ENCODE data around the gene TAF1C. TPM values are rescaled to one million over a fixed set of nuclear protein-coding genes. Genes with fewer than 3 reads are reported as not detected.
A peak's percentile ranks its signal among the peaks of the same experiment; 100 is the strongest.

The TAF1C gene
- total RNA-seq, 1 donor from 2014 or later: 61.1 TPM

- peak overlapping the region; percentile 1 for H3K27ac Mint-ChIP-seq
- H3K9me3 Mint-ChIP-seq: no peaks in the 10 kb centered on the region
- no peak overlapping the region for H3K4me3 Mint-ChIP-seq
- intact Hi-C loops (cut with micrococcal nuclease): loop anchor here (5.0 kb wide), 1 partner anchor 838 kb away; no protein-coding TSS in a partner anchor
- H3K4me1 Mint-ChIP-seq: peaks cover 18% of the 10 kb centered on the region
- no peak for DNase-seq
- peaks cover 26% of the 10 kb centered on the region for H3K36me3 Mint-ChIP-seq (ENCODE audit: low read depth)
- H3K27me3 Mint-ChIP-seq: no peaks in the 10 kb centered on the region
Observed at GRCh38 chr16:84183911-84184591, 2.8 kb downstream of the TAF1C start.

- Mint-ChIP-seq H3K9me3 (no peaks in the 10 kb centered on the region), H3K27ac (no peak overlapping the region), H3K4me1 (peaks cover 18% of the 10 kb centered on the region), H3K4me3 (no peak overlapping the region), H3K27me3 (no peaks in the 10 kb centered on the region), H3K36me3 (ENCODE audit: low read depth) (peaks cover 29% of the 10 kb centered on the region)
- intact Hi-C loops (cut with micrococcal nuclease): loop anchor here (5.0 kb wide), 1 partner anchor 839 kb away; no protein-coding TSS in a partner anchor
- no peak for DNase-seq
Observed at GRCh38 chr16:84183572-84183875, 3.3 kb downstream of the TAF1C start.

DNA sequence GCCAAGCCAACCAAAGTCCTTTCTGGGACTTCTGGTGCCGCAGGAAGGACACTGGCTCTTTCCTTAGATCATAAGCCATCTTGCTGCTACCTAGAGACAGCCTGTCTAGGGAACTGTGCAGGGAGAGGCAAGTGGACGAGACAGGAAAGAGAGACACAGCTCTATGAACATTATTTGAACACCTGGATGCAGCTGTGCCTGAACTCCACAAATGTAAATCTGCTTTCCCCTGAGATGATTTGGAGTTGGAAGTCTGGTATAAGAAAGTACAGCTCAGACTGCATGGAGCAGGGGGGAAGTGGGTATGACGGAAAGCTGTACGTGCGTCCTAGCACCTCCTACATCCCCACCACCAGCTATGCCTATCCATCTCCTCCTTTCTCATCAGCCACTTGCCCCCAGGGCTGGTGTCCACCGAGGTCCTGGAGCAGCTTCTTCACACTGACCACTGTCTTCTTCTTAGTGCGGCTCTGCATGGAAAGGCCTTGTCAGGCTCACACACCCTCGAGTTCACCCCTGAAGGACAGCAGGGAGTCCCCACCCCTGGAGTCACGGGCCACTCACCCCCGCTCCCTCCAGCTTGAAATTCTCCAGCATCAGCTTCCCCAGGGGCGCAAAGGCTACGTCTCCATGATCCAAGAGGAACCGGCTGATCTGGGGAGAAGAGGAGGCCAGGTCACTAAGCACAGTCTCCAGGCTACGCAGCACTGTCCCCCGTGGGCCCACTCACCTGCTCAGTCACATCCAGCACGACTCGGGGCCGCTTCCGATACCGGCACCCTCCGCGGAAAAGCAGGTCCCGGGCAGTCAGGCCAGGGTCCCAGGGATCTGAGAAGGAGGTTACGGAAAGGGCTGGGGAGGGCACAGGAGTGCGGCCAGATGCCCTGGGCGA, 3.9 kb downstream of the TAF1C start:
- peaks cover 21% of the 10 kb centered on the region for H3K4me1 Mint-ChIP-seq

DNA sequence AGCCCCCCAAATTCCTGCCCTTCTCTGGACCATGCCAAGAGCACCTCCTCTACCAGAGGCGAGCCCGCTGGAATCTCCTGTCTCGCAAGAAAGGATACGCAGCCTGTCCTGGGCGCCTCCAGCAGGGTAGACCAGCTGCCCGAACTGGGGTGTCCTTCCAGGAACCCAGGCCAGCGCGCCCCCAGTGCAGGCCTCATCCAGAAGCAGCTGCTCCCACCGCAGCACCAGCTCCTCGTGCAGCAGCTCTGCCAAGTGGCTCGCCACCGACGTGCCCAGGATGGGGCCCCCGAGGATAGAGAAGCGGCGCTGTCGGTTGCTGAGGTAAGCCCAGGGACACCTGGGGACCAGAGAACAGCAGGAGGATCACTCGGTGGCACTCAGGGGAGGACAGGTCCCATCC, 4.8 kb downstream of the TAF1C start:
- Mint-ChIP-seq H3K4me1 (peaks cover 25% of the 10 kb centered on the region), H3K9me3 (no peaks in the 10 kb centered on the region), H3K27me3 (no peaks in the 10 kb centered on the region), H3K27ac (no peak overlapping the region), H3K36me3 (ENCODE audit: low read depth) (peaks cover 36% of the 10 kb centered on the region), H3K4me3 (no peak overlapping the region)
- intact Hi-C loops (cut with micrococcal nuclease): loop anchor here (5.0 kb wide), 1 partner anchor 840 kb away; no protein-coding TSS in a partner anchor
- DNase-seq: no peak

More for the DNA sequence above, 3.9 kb downstream of the TAF1C start:
- peaks cover 31% of the 10 kb centered on the region for H3K36me3 Mint-ChIP-seq (ENCODE audit: low read depth)
- no peaks in the 10 kb centered on the region for H3K27me3 Mint-ChIP-seq
- no peak overlapping the region for H3K4me3 Mint-ChIP-seq
- no peaks in the 10 kb centered on the region for H3K9me3 Mint-ChIP-seq
- intact Hi-C loops (cut with micrococcal nuclease): loop anchor here (5.0 kb wide), 1 partner anchor 839 kb away; no protein-coding TSS in a partner anchor
- no peak for DNase-seq
- no peak overlapping the region for H3K27ac Mint-ChIP-seq

GRCh38 chr16:84181144-84181915, 5.5 kb downstream of the TAF1C start:
- peaks cover 36% of the 10 kb centered on the region for H3K36me3 Mint-ChIP-seq (ENCODE audit: low read depth)
- no peak overlapping the region for H3K4me3 Mint-ChIP-seq
- peaks cover 25% of the 10 kb centered on the region for H3K4me1 Mint-ChIP-seq
- no peak overlapping the region for H3K27ac Mint-ChIP-seq
- DNase-seq: no peak
- intact Hi-C loops (cut with micrococcal nuclease): loop anchor here (5.0 kb wide), 1 partner anchor 841 kb away; no protein-coding TSS in a partner anchor
- H3K27me3 Mint-ChIP-seq: no peaks in the 10 kb centered on the region
- H3K9me3 Mint-ChIP-seq: no peaks in the 10 kb centered on the region

DNA sequence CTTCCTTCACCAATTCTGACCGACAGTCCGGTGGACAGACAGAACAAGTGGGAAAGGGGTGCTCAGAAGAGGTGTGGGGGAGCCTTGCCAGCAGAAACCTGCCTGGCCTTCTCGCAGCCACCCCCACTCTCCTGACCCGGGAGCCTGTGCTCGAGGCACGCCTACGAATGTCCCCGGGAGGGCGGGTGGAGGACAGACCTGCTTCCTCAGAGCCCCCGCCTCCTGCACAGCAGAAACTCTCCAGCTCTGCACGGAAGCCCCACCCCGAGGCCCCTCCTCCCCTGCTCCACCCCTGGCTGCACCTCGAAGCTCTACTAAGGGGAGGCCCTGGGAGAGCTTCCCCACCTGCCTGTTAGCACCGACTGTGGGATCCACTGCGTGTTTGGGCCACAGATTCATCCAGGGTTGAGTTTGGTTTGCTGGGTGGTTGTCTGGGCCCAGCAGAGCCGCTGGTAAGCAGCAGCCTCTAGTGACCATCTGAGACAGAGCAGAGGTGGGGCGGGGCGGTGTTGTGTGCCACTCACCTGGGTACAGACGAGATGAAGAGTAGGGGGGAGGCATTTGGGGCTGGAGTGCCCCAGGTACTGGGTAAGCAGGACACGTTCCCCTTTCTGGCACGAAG, 6.2 kb downstream of the TAF1C start:
- Mint-ChIP-seq H3K9me3 (no peaks in the 10 kb centered on the region), H3K4me3 (no peak overlapping the region), H3K27me3 (no peaks in the 10 kb centered on the region), H3K27ac (no peak overlapping the region), H3K4me1 (peaks cover 21% of the 10 kb centered on the region), H3K36me3 (ENCODE audit: low read depth) (peaks cover 36% of the 10 kb centered on the region)
- no peak for DNase-seq
- intact Hi-C loops (cut with micrococcal nuclease): loop anchor here (5.0 kb wide), 1 partner anchor 842 kb away; no protein-coding TSS in a partner anchor

DNA sequence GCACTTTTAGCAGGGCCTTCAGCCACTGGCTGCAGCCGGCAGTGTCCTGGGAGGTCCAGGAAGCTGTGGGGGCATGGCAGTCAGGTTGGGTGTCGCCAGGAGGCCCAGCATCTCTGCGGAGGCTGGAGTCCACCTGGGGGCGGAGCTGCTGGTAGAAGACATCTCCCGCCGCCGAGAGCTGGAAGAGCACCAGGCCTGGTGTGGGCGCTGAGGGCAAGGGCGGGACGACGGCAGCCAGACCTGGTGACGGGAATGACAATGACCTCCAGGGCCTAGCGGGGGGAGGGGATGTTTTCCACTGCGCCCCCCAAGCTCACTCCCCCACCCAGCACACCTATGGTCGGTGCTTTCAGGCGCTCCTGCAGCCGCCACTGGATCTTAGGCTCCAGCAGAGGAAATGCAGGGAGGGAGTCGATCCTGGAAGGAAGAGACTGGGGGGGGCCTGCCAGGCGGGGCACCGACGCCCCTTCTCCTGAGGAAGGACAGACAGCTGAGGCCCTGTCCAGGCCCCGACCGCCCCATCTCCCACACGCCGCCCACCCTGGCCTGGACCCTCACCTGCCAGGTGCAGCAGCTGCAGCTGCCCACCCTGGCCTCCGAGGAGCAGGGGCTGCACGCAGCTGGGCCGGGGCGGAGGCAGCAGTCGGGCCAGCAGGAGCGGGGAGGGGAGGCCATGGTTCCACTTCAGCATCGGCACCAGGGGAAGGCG, 7.1 kb downstream of the TAF1C start:
- intact Hi-C loops (cut with micrococcal nuclease): loop anchor here (5.0 kb wide), 1 partner anchor 843 kb away; no protein-coding TSS in a partner anchor
- Mint-ChIP-seq H3K36me3 (ENCODE audit: low read depth) (peaks cover 29% of the 10 kb centered on the region), H3K27ac (no peak overlapping the region), H3K27me3 (no peaks in the 10 kb centered on the region), H3K4me3 (no peak overlapping the region), H3K4me1 (peaks cover 17% of the 10 kb centered on the region), H3K9me3 (no peaks in the 10 kb centered on the region)
- no peak for DNase-seq

DNA sequence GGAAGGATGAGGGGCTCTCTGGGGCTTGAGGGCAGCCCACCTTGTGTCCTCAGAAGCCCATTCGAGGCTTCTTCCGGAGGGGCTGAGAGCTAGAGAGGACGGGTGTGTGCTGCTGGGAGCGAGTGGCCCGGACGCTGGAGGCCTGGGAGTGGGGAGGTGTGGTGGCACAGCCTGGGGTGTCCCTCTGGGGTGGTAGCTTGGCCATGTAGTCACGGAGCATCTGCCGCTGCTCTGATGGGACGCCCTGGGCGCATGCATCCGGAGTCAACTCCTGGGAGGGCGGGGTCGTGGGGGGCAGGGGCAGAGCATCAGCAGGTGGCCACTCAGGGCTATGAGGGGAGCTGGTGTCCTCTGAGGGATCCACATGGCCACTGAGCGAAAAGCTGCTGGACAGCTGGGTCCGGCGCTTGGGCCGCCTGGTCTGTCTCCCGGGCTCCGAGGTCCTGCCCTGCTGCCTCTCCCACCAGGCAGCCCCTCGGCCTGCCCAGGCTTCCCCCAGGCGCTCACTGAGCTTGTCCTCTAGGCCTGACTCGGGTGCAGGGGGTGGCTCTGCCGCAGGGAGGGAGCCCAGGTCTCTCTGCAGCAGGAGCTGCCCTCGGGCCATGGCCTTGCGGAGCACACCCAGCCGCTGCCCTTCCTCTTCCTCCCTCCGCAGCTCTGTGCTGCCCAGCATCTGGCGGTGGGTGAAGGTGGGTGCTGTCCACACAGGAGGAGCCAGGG, 7.8 kb downstream of the TAF1C start:
- peaks cover 3% of the 10 kb centered on the region for H3K27me3 Mint-ChIP-seq
- intact Hi-C loops (cut with micrococcal nuclease): no loop called here
- peaks cover 22% of the 10 kb centered on the region for H3K36me3 Mint-ChIP-seq (ENCODE audit: low read depth)
- H3K4me3 Mint-ChIP-seq: no peak overlapping the region
- DNase-seq: no peak
- H3K4me1 Mint-ChIP-seq: peaks cover 11% of the 10 kb centered on the region
- no peaks in the 10 kb centered on the region for H3K9me3 Mint-ChIP-seq
- no peak overlapping the region for H3K27ac Mint-ChIP-seq

DNA sequence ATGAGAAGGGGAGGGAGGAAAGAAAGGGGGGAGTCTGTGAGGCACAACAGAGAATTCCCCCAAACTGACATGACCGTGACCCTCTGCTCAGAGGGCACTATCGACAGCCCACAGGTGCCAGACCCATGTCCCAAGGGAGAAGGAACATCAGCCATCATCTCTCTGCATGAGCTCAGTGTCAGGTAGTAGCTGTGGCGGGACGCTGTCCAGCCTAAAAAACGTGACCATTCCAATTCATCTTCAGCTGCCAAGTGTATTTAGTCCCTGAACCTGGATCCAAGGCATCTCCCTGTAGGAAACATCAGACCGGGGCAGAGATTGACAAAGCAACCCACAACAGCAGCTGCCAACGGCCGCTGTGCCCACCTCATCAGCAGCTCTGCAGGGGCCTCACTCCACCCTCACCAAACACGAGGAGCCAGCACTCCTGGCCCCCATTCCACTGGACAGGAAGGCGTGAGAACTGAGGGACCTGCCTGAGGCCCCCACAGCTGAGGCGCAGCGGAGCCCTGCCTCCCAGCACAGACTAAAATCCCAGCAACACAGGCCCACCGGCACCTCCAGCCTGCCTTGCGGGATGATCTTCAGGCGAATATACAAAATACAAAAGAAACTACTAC, 8.6 kb downstream of the TAF1C start:
- no peaks in the 10 kb centered on the region for H3K9me3 Mint-ChIP-seq
- peaks cover 11% of the 10 kb centered on the region for H3K4me1 Mint-ChIP-seq
- intact Hi-C loops (cut with micrococcal nuclease): no loop called here
- peaks cover 20% of the 10 kb centered on the region for H3K36me3 Mint-ChIP-seq (ENCODE audit: low read depth)
- no peak for DNase-seq
- peaks cover 3% of the 10 kb centered on the region for H3K27me3 Mint-ChIP-seq
- H3K4me3 Mint-ChIP-seq: no peak overlapping the region
- peak overlapping the region; percentile 46 for H3K27ac Mint-ChIP-seq

- no peak for DNase-seq
Observed at GRCh38 chr16:84177741-84178073, 9.2 kb downstream of the TAF1C start.

GRCh38 chr16:84176192-84177053, 10.4 kb downstream of the TAF1C start:
- intact Hi-C loops (cut with micrococcal nuclease): no loop called here
- Mint-ChIP-seq H3K4me3 (no peak overlapping the region), H3K27ac (no peak overlapping the region), H3K27me3 (peaks cover 3% of the 10 kb centered on the region), H3K36me3 (ENCODE audit: low read depth) (peaks cover 12% of the 10 kb centered on the region), H3K9me3 (no peaks in the 10 kb centered on the region), H3K4me1 (peaks cover 11% of the 10 kb centered on the region)
- no peak for DNase-seq

More at GRCh38 chr16:84177741-84178073, 9.2 kb downstream of the TAF1C start:
- Mint-ChIP-seq H3K4me1 (peaks cover 11% of the 10 kb centered on the region), H3K4me3 (no peak overlapping the region), H3K9me3 (no peaks in the 10 kb centered on the region), H3K27me3 (peaks cover 3% of the 10 kb centered on the region), H3K36me3 (ENCODE audit: low read depth) (peaks cover 17% of the 10 kb centered on the region), H3K27ac (peak overlapping the region; percentile 46)
- intact Hi-C loops (cut with micrococcal nuclease): no loop called here
